SIG-M5 treated with dmso at 0.1 percent for 504 hours (cell line): ENCODE data around the gene L3MBTL4.
"Not testable (repeated sequence)": the region's sequence is repeated elsewhere in the genome, so short reads cannot be mapped to it uniquely, and the experiment has no call there.

Experiments
- DNase-seq: peaks from one replicate; lab custom pipeline; 2025; ENCODE audit not compliant: unreplicated experiment; lab: John Stamatoyannopoulos, UW

L3MBTL4 gene

GRCh38 chr18:6118080-6118479 is 296.6 kb downstream of the L3MBTL4 start:
- no peak for DNase-seq

DNA sequence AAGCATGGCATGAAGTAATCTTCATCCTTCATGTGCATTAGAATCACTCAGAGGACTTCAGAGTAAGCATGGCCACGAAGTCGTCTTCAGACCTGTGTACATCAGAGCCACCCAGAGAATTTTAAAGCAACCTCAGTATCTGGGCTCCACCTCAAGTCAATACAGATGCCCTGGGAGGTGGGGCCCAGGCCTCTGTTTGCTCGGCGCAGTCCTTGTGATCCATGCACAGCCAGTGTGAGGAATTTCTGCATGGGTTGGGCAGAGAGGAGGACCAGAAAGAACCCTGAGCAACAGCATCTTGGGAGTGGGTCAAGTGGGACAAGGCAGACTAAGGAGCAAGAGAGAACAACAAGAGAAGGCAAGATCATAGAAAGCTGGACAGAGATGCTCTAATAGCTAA is 299.0 kb downstream of the L3MBTL4 start:
- no peak for DNase-seq

DNA sequence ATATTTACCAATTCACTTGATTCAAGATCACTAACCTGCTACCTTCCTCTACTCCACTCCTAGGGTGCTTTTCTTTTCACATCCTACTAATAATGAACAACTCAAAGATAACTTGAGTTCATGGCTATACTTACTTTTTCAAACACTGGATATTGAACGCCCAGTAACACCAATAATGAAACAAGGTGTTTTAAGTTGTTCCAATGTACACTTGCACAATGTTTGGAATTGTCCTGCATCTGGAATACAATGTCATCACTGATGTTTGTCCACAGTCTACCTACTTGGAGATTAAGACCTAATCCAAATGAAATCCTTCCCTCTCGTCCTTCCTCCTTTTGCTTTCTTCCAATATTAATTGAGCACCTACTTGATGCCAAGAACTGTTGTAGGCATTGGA is 301.1 kb downstream of the L3MBTL4 start:
- no peak for DNase-seq

DNA sequence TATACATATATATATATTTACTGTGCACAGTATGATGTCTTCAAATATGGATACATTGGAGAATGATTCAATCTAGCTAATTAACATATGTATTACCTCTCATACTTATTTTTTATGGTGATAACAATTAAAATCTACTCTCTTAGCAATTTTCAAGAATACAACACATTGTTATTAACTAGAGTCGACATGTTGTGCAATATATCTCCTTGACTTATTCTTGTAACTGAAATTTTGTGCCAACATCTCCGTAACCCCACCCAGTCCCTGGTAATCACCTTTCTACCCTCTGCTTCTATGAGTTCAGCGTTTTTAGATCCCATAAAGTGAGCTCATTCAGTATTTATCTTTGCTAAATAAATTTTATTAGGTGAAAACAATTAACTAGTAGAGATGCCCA is 303.0 kb downstream of the L3MBTL4 start:
- DNase-seq = no peak

DNA sequence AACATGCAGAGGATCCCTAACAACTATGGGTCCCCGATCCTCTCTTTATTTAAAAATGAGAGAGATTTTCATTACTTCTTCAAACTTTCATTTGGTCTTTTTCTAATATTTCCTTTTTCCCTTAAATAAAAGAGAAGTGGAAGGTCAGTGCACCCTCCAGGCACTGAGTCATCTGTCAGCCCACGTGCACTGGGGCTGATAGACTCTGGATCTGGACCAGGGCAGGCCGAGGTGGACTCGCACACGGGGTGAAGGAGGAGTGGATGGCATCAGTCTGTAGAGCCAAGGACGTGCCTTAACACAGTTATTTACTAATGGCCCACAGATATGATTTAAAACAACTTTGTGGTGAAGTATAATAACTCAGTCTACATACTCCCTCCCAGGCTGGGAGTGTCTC is 305.0 kb downstream of the L3MBTL4 start:
- no peak for DNase-seq

DNA sequence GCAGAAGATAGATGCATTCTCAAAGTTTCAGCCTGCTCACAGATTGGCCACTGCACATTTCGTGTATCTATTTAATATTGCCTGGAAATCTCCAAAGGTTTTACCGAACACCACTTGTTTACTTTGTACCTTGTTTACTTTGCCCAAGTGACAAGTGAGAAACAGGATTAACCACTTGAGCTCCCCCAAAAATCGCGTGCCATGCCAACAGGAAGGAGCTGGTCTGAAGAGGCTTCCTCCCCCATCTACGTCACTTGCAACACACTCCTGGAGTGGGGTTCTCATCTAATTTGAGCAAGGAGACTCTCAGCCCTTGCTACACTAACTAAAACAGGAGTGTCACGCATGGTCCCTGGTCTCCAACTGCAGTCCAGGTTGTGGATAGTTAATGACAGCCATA is 306.9 kb downstream of the L3MBTL4 start:
- no peak for DNase-seq

- no peak for DNase-seq
These were observed 308.5 kb downstream of the L3MBTL4 start for GRCh38 chr18:6106091-6106685.

DNA sequence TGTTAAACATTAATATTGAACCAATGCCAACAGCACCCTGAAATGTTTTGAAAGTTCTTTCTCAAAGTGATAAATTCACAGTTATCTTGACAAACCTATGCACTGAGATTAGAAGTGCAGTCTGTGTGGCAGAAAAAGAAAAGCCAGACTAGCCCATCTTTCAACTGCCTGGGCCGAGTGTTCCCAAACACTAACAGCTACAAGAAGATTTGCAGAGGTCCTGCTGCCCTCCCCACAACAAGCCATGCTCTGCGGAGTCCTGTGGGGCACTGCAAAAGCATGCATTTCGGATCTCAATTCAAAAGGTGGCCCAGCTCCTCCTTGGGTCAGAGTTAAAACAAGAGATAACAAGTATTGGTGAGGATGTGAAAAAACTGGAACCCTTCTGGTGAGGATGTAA is 311.0 kb downstream of the L3MBTL4 start:
- DNase-seq = no peak

GRCh38 chr18:6096730-6097129 is 318.0 kb downstream of the L3MBTL4 start:
- DNase-seq = no peak

DNA sequence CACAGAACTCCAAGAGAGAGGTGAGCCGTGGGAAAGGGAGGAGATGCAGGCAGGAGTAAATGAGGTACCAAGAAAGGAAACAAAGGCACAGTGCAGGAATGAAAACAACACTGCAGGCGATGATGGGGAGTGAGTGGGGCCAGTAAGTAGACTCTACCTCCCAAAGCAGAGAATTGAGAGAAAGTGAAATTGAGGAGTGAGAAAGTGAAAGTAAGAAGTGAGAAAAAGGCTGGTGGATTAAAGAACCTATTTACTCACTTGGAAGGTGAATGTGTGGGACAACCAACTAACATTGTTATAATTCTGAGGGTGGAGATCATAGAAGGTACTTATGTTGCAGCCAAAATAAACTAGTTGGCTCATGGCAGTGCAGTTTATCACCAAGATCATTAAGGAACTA is 326.3 kb downstream of the L3MBTL4 start:
- no peak for DNase-seq

DNA sequence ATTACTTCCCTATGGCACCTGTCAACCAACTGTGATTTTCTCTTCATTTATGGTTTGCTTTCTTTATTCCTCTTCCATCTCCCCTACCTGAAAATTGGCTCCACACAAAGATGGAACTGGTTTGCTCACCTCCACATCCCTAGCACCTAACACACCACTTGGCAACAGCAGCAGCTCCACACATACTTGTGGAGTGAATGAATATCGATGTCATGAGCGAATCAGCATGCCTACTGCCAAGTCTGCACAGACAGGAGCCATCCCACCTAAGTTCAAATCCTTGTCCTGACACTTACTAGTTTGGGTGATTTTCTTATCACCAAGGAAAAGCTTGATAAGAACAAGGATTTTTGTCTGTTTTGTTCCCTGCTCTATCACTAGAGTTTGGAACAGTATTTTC is 328.0 kb downstream of the L3MBTL4 start:
- no peak for DNase-seq

GRCh38 chr18:6079406-6079805 is 335.3 kb downstream of the L3MBTL4 start:
- no peak for DNase-seq

DNA sequence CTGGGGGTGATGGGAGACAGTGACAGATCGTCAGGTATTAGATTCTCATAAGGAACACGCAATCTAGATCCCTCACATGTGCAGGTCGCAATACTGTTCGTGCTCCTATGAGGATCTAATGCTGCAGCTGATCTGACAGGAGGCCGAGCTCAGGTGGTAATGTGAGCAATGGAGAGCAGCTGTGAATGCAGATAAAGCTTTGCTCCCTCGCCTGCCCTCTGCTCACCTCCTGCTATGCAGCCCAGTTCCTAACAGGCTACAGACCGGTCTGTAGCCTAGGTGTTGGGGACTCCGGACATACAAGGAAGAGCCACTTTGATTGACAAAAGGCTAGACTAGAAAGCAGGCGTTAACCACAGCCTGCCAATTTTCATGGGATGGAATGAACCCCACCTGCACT is 335.8 kb downstream of the L3MBTL4 start:
- DNase-seq = no peak

GRCh38 chr18:6072423-6072822 is 342.3 kb downstream of the L3MBTL4 start:
- DNase-seq = not testable (repeated sequence)

GRCh38 chr18:6069539-6069938 is 345.2 kb downstream of the L3MBTL4 start:
- DNase-seq = no peak

DNA sequence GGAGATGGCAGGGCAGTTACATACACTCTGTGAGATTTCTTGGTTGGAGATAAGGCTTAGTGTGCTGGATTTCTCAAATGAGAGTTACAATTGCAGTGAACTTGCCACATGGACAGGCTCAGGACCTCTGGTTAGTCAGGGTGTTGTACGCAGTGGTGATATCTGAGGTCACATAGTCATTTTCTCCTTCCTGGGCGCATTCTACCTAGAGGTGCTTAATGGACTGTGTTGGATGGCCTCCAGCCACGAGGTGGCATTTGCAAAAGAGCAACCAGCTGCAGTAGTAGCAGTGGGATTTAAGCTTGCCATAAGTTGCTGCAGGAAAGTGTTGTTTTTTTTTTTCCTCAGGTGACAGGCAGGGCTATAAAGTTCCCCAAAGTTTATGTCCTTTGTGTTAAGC is 345.6 kb downstream of the L3MBTL4 start:
- DNase-seq = no peak

GRCh38 chr18:6060149-6060548 is 354.6 kb downstream of the L3MBTL4 start:
- no peak for DNase-seq

- DNase-seq = no peak
These were observed 355.2 kb downstream of the L3MBTL4 start for GRCh38 chr18:6059551-6059950.

DNA sequence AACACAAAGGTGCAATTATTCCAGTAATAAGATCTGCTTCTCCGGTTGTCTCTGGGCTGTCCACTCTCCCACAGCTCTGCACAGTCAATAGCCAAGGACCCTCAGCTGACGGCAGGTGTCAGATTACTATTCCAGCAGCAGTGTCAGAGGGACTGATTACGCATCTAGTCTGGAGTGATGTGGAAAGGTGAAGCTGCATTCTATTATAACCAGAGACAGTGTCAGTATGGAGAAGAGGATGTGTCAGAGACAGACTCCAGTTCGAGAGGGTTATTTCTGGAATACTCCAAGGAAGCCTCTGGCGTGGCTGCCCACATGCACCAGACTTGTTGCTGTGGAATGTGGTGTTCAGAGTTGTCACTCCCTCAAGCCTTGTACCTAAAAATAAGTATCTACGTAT is 355.8 kb downstream of the L3MBTL4 start:
- DNase-seq = no peak

- DNase-seq = no peak
These were observed 357.1 kb downstream of the L3MBTL4 start for GRCh38 chr18:6057604-6058003.

GRCh38 chr18:6056171-6056910 is 358.4 kb downstream of the L3MBTL4 start:
- no peak for DNase-seq

GRCh38 chr18:6055711-6056110 is 359.0 kb downstream of the L3MBTL4 start:
- no peak for DNase-seq

- no peak for DNase-seq
These were observed 360.4 kb downstream of the L3MBTL4 start for GRCh38 chr18:6054256-6054842.
